GM19324 (cell line): ENCODE data around the gene EIF4G3.
"Not testable (repeated sequence)": the region's sequence is repeated elsewhere in the genome, so short reads cannot be mapped to it uniquely, and the experiment has no call there.

Experiments used
- ATAC-seq: cut with Tn5 transposase; IDR thresholded peaks from one replicate; pipeline ENCODE4 v1.9.1; 2021; ENCODE audit warnings: mild to moderate bottlenecking, moderate library complexity; ENCODE audit not compliant: unreplicated experiment, low FRiP score

Gene EIF4G3

DNA sequence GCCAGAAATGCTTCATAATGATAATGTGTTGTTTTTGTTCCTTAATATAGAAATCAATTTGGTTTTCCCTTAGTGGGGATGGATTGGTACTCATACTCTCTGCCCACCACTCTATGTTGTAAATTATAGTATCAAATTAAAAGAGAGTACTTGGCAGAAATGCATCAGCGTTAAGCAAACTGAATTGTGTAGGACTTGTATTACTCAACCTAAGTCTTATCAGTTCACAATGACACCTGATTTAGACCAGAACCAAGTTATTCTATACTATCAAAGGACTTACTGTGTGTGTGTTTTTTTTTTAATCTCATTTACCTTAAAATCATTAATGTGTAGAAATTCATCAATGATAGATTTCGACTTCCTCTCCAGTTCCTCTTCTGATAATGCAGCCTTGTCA lies 327.6 kb downstream of the EIF4G3 start:
- ATAC-seq: no peak

- ATAC-seq: no peak
Observed at GRCh38 chr1:20848162-20848561, 328.5 kb downstream of the EIF4G3 start.

GRCh38 chr1:20847611-20848080 lies 329.1 kb downstream of the EIF4G3 start:
- no peak for ATAC-seq

DNA sequence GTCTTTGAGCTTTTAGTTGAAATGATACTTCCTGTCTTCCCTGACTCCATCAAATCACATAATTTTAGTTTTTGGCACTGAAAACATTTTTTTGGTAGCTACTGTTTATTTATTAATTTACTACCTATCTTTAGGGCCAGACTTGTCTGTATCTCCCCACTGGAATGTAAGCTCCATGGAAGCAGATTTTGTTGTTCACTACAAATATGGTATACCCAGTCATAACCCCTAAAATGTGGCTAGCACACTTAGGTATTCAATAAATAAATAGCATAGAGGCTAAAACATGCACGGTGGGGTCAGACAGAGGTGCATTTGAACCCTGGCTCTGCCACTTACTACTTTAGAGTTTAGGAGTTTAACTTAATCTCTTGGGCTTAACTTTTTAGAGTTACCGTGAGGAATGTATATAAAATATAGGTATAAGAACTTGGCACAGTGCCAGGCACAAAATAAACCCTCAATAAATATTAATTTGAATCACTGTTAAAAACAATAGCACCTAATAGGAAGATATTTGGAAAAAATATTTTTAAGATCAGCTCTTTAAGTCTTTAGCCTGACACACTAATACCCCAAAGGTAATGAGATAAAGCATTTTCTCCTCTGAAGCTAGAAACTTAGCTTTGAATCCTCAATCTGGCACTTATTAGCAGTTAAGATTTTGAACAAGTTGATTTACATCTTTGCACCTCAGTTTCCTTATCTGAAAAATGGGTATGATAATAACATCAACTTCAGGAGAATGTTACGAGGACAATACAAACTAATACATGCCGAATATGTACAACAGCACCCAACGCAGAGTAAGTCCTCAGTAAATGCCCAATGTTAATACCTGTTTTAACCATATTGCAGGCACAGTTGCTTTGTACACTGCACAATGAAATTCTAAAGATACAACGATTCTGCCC lies 330.0 kb downstream of the EIF4G3 start:
- ATAC-seq: no peak

DNA sequence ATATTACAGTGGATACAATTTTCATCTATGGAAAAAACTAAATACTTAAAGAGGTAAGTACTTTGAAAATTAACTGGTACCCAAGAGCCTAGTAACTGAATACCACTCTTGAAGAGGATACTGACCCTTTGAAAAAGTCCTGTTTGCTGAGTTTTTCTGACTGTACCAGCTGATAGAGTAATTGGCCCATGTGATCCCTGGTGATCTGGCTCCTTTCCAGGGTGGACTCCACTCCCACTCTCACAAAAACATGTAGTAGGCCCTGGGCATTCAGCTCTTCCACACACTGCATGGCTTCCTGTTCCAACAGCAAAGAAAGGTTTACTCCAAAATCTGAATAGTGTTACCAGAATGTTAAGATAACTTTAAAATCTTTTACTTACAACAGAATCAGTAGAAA lies 336.0 kb downstream of the EIF4G3 start:
- ATAC-seq: no peak

GRCh38 chr1:20837554-20838192 lies 339.0 kb downstream of the EIF4G3 start:
- ATAC-seq: no peak

GRCh38 chr1:20836230-20836629 lies 340.5 kb downstream of the EIF4G3 start:
- no peak for ATAC-seq

DNA sequence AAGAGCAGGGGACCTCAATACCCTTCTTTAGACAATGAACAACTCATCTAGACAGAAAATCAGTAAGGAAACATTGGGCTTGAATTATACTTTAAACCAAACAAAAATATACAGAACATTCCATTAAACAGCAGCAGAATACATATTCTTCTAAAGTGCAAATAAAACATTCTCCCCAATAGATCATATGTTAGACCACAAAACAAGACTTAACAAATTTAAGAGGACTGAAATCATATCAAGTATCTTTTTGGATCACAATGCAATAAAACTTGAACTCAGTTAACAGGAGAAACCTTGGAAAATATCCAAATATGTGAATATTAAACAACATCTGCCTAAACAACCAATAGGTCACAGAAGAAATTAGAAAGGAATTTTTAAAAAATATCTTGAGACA lies 341.9 kb downstream of the EIF4G3 start:
- ATAC-seq: no peak

DNA sequence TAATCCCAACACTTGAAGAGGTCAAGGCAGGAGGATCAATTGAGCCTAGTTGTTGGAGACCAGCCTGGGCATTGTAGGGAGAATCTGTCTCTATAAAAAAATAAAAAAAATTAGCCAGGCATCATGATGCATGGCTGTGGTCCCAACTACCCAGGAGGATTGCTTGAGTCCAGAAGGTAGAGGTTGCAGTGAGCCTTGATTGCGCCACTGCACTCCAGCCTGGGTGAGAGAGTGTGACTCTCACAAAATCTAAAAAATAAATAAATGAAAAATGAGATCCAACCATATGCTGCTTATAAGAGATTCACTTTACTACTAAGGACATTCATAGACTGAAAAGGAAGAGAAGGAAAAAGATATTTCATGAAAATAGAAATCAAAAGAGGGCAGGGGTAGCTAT lies 342.5 kb downstream of the EIF4G3 start:
- ATAC-seq: no peak

DNA sequence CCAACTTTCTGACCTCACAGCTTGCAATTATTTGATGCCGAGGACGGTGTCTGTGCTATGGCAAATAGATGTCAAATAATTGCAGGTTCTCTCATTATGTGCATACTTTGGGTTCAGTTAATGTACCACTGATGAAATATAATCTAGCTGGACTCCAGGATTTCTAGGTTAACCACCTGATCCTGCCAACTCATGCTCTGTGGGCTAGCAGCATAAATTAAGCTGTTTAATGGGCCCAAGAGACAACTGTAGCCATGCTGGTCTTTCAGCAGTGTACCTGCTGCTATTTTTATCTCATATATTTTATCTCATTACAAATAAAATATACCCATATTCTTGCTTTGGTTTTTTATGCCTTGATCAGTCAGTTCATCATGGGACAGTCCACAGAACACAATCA lies 346.3 kb downstream of the EIF4G3 start:
- no peak for ATAC-seq

GRCh38 chr1:20829946-20830345 lies 346.8 kb downstream of the EIF4G3 start:
- ATAC-seq: no peak

DNA sequence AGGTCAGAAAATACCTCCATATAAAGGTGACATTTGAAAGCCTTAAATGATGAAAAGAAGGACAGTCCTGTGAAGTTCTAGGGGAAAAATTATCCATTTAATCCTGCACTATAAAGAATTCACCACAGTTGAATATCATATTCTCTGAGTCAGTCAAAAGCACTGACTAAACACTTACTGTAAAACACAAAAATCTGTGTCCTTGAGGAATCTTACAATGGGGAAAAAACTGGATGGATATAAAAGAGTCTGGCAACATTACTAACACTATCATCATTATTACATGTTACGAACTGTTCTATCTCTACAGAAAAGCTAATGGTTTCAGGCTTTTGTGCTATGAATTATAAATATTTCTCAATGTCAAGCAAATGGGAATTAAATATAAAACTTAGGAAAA lies 347.2 kb downstream of the EIF4G3 start:
- ATAC-seq: no peak

DNA sequence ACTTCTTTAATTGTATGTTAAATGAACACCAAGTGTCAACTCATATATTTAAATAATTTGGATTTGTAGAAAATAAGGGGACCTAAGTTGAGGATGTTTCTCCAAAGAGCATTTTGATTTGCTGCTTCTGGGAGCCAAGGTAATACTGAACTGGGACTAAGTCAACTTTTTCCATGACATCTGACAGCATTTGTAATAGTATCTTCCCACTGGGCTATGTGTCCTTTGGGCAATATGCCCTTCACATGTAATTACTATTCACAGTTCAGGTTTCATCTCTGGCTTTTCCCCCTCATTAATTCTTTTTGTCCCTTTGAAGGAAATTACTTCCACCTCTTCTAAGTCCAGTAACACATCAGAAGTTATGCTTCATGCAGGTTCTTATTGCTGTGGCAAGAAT lies 352.9 kb downstream of the EIF4G3 start:
- no peak for ATAC-seq

DNA sequence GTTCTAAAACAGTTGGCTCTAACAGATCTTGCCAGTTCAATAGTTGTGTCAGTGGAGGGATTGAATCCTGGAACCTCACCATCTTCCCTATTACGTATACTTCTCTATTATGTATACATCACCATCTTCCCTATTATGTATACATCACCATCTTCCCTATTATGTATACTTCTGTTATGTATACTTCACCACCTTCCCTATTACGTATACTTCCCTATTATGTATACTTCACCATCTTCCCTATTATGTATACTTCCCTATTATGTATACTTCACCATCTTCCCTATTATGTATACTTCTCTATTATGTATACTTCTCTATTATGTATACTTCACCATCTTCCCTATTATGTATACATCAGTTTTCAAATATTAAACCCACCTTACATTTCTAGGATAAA lies 355.2 kb downstream of the EIF4G3 start:
- no peak for ATAC-seq

DNA sequence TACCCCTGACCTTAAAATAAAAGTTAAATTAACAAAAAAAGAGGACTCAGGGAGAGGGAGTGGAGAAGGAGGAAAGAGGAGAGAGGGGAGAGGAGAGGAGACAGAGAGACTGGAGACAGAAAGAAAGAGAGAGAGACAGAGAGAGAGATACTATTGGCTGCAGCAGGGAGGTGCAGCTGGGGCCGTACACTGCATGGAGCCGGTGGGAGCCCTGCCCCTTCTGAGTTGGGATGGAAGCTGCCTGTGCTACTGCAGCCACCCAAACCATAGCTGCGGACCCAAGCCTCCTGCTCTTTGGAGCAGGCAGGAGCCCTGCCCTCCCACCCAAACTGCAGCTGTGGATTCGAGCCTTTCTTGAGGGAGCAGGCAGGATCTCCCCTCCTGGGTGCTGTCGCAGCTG lies 356.9 kb downstream of the EIF4G3 start:
- no peak for ATAC-seq

- ATAC-seq: no peak
Observed at GRCh38 chr1:20814534-20814871, 362.2 kb downstream of the EIF4G3 start.

GRCh38 chr1:20811916-20812315 lies 364.8 kb downstream of the EIF4G3 start:
- no peak for ATAC-seq

- no peak for ATAC-seq
Observed at GRCh38 chr1:20793236-20793635, 383.5 kb downstream of the EIF4G3 start.

DNA sequence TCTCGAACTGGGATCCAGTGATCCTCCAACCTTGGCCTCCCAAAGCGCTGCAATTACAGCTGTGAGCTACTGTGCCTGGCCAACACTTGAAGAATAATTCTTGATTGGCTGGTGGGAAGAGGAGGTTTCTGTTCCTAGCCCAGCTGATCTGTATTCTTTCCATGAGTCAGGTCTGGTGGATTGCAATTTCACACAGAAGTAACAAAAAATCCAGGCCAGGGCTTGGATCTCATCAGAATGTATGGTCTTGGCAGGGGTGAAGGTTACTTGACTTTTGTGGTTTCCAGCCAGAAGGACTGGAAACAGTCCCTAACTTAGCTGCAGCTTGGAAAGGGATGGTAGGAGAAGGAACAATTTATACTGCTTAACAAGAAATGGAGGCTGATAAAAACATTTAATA lies 384.5 kb downstream of the EIF4G3 start:
- ATAC-seq: no peak

DNA sequence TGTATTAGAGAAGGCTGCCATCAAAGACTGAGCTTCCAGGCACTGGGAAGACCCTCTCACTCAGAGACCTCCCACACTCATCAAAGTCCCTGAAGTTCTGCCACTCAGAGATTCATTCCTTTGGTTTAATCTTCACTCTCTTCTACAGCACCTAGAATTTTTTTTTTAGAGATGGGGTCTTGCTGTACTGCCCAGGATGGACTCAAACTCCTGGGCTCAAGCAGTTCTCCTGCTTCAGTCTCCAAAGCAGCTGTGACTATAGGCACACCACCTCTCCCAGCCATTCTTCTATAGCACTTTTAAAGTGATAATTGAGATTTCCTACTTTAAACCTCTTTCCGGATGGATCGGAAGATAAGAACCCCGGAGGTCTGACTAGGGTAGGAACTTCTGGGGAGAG lies 385.9 kb downstream of the EIF4G3 start:
- no peak for ATAC-seq

- ATAC-seq: not testable (repeated sequence)
Observed at GRCh38 chr1:20789598-20789997, 387.1 kb downstream of the EIF4G3 start.
